Adrenal gland (tissue), 5 donors: ENCODE measurements around the gene SLC5A10.

Experiments used
- CTCF ChIP-seq, 6 experiments: fragments of 450-650 bp in 4 of 6; fragments of 200-600 bp in 2 of 6; sonication (generic) in 1 of 6; IDR thresholded peaks; 1 replicate in 5 of 6; 2 replicates in 1 of 6; pipeline versions ENCODE4 v1.5.1 to v1.8.0; 2016 to 2021; ENCODE audit warnings: antibody characterized with exemption in 6 of 6, mild to moderate bottlenecking in 2 of 6, moderate library complexity in 1 of 6
- POLR2A ChIP-seq, 2 donors: fragments of 450-650 bp; IDR thresholded peaks; one replicate each; pipeline ENCODE4 v1.6.1; 2017; ENCODE audit warnings: antibody characterized with exemption in 2 of 2, mild to moderate bottlenecking in 2 of 2, moderate library complexity in 1 of 2
- donor health status: DM: no; HTN: no; CAD: no.

- TF ChIP-seq CTCF (IDR thresholded peaks at IDR 0.05) (no peak), POLR2A (IDR thresholded peaks at IDR 0.05) (no peak)
These were observed 38.4 kb downstream of the SLC5A10 start for GRCh38 chr17:18990331-18990730.
